Ishikawa (cell line): ENCODE results near the gene TRPM3.

ENCODE experiments used
- CEBPB ChIP-seq: IDR thresholded peaks from 2 replicates; pipeline ENCODE4 v1.6.1; 2012
- CREB1 ChIP-seq: IDR thresholded peaks from 2 replicates; pipeline ENCODE4 v1.6.1; 2012; ENCODE audit warnings: low read depth
- EP300 ChIP-seq: IDR thresholded peaks from 2 replicates; pipeline ENCODE4 v1.6.1; 2012; ENCODE audit warnings: borderline replicate concordance
- FOXM1 ChIP-seq: IDR thresholded peaks from 2 replicates; pipeline ENCODE4 v1.6.1; 2012; ENCODE audit warnings: low read depth, borderline replicate concordance
- NFIC ChIP-seq: IDR thresholded peaks from 2 replicates; pipeline ENCODE4 v1.6.1; 2012
- RAD21 ChIP-seq: IDR thresholded peaks from 2 replicates; pipeline ENCODE4 v1.6.1; 2012; ENCODE audit warnings: low read depth
- TAF1 ChIP-seq: IDR thresholded peaks from 2 replicates; pipeline ENCODE4 v1.6.1; 2012; ENCODE audit warnings: low read depth, mild to moderate bottlenecking
- TCF12 ChIP-seq: IDR thresholded peaks from 2 replicates; pipeline ENCODE4 v1.6.1; 2012; ENCODE audit warnings: low read depth
- TEAD4 ChIP-seq: IDR thresholded peaks from 2 replicates; pipeline ENCODE4 v1.6.1; 2012
- YY1 ChIP-seq: IDR thresholded peaks from 2 replicates; pipeline ENCODE4 v1.6.1; 2012; ENCODE audit warnings: low read depth
- TF ChIP-seq, protein P1 (sequence below): IDR thresholded peaks from 2 replicates; pipeline ENCODE4 v1.6.1; 2012
- TF ChIP-seq, protein P2 (sequence below): IDR thresholded peaks from 2 replicates; pipeline ENCODE4 v1.6.1; 2012; ENCODE audit warnings: low read depth, mild to moderate bottlenecking
- TF ChIP-seq, protein P3 (sequence below): IDR thresholded peaks from 2 replicates; pipeline ENCODE4 v1.6.1; 2012

- TF ChIP-seq EP300: no peak
- TF ChIP-seq CEBPB: no peak
- TF ChIP-seq FOXM1: no peak
- TF ChIP-seq, protein P1, sequence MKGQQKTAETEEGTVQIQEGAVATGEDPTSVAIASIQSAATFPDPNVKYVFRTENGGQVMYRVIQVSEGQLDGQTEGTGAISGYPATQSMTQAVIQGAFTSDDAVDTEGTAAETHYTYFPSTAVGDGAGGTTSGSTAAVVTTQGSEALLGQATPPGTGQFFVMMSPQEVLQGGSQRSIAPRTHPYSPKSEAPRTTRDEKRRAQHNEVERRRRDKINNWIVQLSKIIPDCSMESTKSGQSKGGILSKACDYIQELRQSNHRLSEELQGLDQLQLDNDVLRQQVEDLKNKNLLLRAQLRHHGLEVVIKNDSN: no peak
- TF ChIP-seq CREB1: no peak
- TF ChIP-seq, protein P2, sequence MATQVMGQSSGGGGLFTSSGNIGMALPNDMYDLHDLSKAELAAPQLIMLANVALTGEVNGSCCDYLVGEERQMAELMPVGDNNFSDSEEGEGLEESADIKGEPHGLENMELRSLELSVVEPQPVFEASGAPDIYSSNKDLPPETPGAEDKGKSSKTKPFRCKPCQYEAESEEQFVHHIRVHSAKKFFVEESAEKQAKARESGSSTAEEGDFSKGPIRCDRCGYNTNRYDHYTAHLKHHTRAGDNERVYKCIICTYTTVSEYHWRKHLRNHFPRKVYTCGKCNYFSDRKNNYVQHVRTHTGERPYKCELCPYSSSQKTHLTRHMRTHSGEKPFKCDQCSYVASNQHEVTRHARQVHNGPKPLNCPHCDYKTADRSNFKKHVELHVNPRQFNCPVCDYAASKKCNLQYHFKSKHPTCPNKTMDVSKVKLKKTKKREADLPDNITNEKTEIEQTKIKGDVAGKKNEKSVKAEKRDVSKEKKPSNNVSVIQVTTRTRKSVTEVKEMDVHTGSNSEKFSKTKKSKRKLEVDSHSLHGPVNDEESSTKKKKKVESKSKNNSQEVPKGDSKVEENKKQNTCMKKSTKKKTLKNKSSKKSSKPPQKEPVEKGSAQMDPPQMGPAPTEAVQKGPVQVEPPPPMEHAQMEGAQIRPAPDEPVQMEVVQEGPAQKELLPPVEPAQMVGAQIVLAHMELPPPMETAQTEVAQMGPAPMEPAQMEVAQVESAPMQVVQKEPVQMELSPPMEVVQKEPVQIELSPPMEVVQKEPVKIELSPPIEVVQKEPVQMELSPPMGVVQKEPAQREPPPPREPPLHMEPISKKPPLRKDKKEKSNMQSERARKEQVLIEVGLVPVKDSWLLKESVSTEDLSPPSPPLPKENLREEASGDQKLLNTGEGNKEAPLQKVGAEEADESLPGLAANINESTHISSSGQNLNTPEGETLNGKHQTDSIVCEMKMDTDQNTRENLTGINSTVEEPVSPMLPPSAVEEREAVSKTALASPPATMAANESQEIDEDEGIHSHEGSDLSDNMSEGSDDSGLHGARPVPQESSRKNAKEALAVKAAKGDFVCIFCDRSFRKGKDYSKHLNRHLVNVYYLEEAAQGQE: no peak
- TF ChIP-seq YY1: no peak
- TF ChIP-seq, protein P3, sequence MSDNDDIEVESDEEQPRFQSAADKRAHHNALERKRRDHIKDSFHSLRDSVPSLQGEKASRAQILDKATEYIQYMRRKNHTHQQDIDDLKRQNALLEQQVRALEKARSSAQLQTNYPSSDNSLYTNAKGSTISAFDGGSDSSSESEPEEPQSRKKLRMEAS: no peak
- no peak for TF ChIP-seq TAF1
- TF ChIP-seq RAD21: no peak
- TF ChIP-seq TEAD4: no peak
- TF ChIP-seq NFIC: no peak
- no peak for TF ChIP-seq TCF12
These were observed 479.8 kb downstream of the TRPM3 start for GRCh38 chr9:70641631-70642030.
